SKM-1 (cell line): Measurements from ENCODE around the gene POLR1A.

Experiments used
- DNase-seq: peaks from one replicate; lab custom pipeline; 2025; ENCODE audit not compliant: unreplicated experiment; lab: John Stamatoyannopoulos, UW

POLR1A gene

GRCh38 chr2:86065512-86065911, 40.2 kb downstream of the POLR1A start:
- DNase-seq: no peak

- DNase-seq: no peak
These were observed 41.7 kb downstream of the POLR1A start for GRCh38 chr2:86064006-86064405.

GRCh38 chr2:86062043-86062442, 43.6 kb downstream of the POLR1A start:
- no peak for DNase-seq

GRCh38 chr2:86056590-86057331, 48.9 kb downstream of the POLR1A start:
- no peak for DNase-seq

GRCh38 chr2:86055314-86055713, 50.4 kb downstream of the POLR1A start:
- DNase-seq: no peak

GRCh38 chr2:86054535-86055082, 51.1 kb downstream of the POLR1A start:
- no peak for DNase-seq

GRCh38 chr2:86053166-86053565, 52.5 kb downstream of the POLR1A start:
- DNase-seq: no peak

- DNase-seq: no peak
These were observed 53.0 kb downstream of the POLR1A start for GRCh38 chr2:86052676-86053075.

- DNase-seq: no peak
These were observed 53.4 kb downstream of the POLR1A start for GRCh38 chr2:86052265-86052664.

- DNase-seq: no peak
These were observed 55.4 kb downstream of the POLR1A start for GRCh38 chr2:86050301-86050700.

- no peak for DNase-seq
These were observed 56.2 kb downstream of the POLR1A start for GRCh38 chr2:86049529-86049928.

- no peak for DNase-seq
These were observed 56.8 kb downstream of the POLR1A start for GRCh38 chr2:86048888-86049287.

- DNase-seq: no peak
These were observed 57.3 kb downstream of the POLR1A start for GRCh38 chr2:86048383-86048701.

GRCh38 chr2:86047575-86048382, 57.9 kb downstream of the POLR1A start:
- DNase-seq: no peak

- no peak for DNase-seq
These were observed 60.1 kb downstream of the POLR1A start for GRCh38 chr2:86045541-86045940.

- no peak for DNase-seq
These were observed 61.1 kb downstream of the POLR1A start for GRCh38 chr2:86044614-86045013.

- DNase-seq: no peak
These were observed 61.6 kb downstream of the POLR1A start for GRCh38 chr2:86044045-86044444.

GRCh38 chr2:86042256-86043168, 63.2 kb downstream of the POLR1A start:
- DNase-seq: no peak

- DNase-seq: no peak
These were observed 65.6 kb downstream of the POLR1A start for GRCh38 chr2:86039963-86040655.

- DNase-seq: no peak
These were observed 66.3 kb downstream of the POLR1A start for GRCh38 chr2:86039178-86039962.
